TTC549 (cell line): Measurements from ENCODE around the gene GP1BA.
A peak's percentile ranks its signal among the peaks of the same experiment; 100 is the strongest.

Experiments used
- FAIRE-seq: peaks from 2 replicates; lab custom pipeline; 2012; peaks lifted over from hg19 to GRCh38; lab: Jason Lieb, UNC

GP1BA gene

DNA sequence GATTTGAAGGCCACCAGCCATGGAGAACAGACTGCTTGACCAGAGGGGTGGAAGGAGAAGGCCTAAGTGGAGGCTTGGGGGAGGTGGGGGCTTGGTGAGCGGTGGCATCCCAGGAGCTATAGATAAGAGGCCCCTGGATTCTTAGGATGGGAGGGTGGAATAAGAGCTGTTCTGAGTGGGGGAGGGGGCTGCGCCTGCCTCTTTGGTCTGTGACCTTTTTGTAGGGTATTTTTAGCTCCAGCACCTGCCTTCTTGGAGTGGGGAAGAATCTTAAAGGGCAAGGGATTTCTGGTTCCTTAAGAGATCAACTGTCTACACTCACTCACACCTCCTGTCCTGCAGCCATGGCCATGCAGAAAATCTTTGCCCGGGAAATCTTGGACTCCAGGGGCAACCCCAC lies 19.4 kb downstream of the GP1BA start:
- no peak for FAIRE-seq

DNA sequence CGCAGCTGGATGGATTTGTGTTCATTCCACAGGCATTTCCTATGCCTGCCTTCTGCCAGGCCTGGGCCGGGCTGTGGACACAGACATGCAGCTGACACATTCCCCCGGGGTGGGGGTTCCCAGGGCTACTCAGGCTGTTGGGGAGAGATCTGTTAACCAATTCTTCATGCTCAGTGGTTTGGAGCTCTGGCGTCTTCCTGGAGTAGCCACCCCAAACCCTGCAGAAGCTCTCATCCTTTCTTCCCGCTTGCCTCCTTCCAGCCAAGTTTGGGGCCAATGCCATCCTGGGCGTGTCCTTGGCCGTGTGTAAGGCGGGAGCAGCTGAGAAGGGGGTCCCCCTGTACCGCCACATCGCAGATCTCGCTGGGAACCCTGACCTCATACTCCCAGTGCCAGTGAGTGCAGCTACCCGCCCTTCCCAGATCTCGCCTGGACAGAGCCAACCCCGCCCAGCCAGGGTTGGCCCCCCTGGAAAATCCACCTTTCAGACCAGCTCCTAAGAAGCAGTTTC lies 21.4 kb downstream of the GP1BA start:
- no peak for FAIRE-seq

DNA sequence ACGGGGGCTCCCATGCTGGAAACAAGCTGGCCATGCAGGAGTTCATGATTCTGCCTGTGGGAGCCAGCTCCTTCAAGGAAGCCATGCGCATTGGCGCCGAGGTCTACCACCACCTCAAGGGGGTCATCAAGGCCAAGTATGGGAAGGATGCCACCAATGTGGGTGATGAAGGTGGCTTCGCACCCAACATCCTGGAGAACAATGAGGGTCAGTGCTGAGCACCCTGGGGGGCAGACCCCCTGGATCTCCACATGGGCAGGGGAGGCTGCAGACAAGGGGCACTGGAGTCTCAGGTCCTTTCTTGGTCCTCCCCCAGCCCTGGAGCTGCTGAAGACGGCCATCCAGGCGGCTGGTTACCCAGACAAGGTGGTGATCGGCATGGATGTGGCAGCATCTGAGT lies 23.0 kb downstream of the GP1BA start:
- FAIRE-seq = no peak

DNA sequence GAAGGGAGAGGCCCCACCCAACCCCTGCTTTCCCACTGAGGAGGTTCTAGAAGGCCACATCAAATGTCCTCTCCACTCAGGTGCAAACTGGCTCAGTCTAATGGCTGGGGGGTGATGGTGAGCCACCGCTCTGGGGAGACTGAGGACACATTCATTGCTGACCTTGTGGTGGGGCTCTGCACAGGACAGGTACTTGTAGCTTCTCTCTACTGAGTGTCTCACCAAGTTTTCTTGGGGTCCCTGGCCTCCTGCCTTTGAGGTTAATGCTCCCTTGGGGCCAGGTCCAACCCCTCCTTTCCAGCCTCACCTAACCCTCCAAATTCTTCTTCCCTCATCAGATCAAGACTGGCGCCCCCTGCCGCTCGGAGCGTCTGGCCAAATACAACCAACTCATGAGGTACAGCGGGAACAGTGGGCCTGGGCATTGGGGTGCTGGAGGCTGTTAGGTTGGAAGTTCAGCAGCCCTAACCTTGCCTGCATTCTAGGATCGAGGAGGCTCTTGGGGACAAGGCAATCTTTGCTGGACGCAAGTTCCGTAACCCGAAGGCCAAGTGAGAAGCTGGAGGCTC lies 24.5 kb downstream of the GP1BA start:
- no peak for FAIRE-seq

DNA sequence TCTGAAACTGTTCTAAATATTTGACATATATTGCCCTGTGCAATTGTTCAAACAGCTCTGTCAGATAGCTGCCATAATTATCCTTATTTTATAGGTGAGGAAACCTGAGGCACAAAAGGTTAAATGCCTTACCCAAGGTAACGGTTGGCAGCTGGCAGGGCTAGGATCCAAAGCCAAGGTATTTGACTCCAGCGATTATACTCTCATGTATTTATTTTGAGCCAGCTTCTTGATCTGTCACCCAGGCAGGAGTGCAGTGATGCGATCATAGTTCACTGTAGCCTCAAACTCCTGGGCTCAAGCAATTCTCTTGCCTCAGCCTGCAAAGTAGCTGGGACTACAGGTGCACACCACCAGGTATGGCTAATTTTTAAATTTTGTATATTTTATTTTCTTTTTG lies 26.0 kb downstream of the GP1BA start:
- FAIRE-seq = no peak

DNA sequence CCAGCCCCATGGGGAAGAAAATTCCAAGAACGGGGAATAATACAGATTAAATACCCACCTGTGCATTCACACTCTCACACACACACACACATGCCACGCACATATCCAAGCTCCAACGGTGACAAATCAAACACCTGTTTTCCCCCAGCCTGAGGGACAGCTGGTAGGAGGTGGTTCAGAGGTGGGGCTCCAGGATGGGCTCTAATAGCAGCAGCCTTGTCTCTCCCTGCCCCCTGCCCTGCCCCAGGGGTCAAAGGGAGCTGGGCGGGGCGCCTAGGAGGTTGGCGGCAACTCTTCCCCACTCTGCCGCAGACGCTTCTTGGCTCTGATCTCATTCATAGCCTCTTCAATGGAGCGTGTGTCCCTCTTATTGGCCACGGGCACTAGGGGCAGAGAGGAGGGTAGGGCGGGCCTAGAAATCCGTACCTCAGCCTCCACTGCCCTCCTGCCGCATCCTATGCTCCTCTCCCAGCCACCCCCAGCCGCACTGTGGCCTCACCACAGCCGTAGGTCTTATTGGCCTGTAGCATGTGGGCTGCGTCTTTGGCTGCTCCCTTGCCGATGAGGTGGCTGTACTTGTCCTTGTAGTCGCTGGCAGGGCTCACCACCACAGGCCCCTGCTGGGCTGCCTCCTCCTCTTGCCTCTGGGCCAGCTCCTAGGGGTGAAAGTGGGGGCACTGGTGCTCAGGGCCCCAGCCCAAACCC lies 27.3 kb downstream of the GP1BA start:
- no peak for FAIRE-seq

DNA sequence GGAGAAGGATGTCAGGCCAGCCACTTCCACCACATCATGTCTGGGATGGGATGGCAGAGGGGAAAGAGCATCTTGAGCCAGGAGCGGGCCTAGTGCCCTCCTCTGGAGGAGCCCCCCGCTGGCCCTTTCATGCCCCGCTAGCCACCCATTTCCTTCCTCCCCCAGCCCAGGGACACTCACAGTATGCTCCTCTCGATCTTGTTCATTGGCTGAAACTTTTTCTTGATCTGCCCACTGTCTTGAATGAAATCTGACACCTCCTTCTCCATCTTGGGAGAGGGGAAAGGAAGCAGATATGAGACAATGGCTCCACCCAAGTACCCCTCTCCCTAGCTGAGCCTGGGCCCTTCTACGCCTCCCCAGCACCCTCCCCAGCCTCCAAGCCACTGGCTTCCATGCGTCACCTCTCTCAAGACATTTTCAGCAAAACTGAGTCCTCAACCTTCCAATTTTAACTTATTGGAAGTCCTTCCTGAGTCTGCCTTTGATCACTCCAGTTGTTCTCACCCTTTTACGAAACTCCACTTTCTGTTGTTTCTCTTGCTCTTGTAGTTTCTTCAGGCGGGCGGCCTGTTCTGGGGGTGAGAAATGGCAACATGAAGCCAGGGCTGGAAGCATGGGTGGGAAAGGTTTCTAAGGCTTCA lies 28.3 kb downstream of the GP1BA start:
- FAIRE-seq = no peak

DNA sequence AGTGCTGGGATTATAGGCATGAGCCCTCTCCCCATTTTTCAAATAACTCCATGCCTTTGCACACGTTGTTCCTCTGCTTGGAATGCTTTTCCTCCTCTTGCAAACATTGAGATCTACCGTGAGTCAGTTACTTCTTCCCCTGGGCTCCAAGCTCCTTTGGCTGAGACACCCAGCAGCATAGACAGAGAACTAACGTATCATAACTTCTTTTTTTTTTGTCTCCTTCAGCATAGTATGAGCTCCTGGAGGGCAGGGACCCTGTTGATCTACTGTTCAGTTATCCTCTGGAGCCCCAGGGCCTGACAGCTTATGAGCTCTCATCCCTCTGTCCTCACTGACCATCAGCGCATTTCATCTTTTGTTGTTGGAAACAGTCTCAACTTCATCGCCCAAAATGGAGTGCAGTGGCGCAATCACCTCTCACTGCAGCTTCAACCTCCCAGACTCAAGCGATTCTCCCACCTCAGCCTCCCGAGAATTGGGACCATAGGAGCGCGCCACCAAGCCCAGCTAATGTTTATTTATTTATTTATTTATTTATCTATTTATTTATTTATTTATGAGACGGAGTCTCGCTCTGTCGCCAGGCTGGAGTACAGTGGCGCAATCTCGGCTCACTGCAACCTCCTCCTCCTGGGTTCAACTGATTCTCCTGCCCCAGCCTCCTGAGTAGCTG lies 33.4 kb downstream of the GP1BA start:
- no peak for FAIRE-seq

DNA sequence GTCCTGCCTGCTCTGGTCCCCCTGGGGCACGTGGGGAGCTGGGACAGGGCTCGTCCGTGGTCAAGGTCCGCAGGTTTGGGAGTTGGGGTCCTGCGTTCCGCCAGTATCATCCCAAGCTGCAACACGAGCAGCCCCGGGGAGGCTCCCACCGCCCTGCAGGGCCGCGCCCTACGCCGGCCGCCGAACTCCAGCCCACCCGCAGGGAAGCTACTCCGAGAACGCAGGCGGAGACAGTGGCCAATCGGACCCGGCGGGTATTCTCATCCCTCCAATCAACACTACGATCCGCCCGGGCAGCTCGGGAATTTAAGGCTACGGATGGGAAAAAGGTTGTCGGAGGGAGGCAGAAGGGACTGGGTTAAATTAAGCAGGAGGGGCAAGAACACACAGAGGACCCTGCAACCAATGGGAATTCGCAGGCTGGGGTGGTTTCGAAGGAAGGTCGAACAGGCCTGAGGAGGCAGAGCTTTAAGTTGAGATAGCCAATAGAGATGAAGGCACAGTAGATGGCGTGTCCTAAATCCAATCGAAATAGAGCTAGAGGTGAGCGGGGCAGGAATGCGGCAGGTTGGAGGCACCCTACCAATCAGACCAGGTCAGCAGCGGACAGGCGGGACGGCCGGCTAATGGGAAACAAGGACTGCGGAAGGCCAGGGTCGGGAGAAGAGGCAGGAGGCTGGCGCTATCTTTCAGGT lies 34.9 kb downstream of the GP1BA start:
- peak; percentile 99 for FAIRE-seq

DNA sequence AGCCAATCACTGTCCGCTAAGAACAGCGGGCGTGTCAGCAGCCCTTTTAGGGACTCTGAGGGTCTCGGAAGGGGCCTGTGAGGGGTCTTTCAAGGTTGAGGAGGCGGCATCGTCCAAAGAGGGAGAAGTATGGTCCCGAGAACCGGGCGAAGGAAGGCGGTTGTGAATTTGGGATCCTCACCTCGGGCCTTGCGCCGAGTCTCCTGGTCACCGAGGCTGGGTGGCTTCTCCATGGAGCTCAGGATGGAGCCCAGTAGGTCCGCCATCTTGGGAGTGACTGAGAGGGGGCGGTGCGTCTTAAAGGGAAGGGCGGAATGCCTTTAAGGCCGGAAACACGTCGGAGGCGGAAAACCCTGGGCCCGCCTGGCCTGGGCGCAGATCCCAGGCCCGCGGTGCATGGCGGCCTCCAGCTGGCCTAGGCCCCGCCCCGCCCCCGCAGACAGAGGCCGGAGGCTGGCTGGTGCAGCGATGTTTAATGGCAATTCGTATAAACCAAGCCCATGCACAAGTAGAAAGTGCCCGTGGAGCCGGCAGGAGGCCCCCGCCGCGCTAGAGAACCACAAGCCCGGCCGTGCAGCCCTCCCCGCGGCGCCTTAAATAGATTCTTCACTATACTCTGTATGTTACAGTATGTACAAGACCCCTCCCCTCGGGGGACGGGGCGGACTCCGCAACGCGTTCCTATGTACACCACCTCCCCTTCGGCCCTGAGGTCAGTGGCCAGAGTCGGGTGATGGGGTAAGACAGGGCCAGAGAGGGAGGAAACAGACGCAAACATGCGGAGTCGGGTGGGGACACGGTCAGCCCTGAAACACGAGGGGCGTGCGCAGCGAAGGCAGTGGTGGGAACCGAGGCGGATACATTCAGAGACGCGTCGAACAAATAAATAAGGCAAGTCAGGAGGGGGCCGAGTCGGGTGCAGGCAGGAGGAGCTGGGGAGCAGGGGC lies 35.7 kb downstream of the GP1BA start, which contains the start of gene SPAG7:
SPAG7 (minus strand) TSS at position 279 of the 947 bp plus-strand sequence; CDS start at position 266, 13 bp downstream.
- FAIRE-seq = peak; percentile 63

DNA sequence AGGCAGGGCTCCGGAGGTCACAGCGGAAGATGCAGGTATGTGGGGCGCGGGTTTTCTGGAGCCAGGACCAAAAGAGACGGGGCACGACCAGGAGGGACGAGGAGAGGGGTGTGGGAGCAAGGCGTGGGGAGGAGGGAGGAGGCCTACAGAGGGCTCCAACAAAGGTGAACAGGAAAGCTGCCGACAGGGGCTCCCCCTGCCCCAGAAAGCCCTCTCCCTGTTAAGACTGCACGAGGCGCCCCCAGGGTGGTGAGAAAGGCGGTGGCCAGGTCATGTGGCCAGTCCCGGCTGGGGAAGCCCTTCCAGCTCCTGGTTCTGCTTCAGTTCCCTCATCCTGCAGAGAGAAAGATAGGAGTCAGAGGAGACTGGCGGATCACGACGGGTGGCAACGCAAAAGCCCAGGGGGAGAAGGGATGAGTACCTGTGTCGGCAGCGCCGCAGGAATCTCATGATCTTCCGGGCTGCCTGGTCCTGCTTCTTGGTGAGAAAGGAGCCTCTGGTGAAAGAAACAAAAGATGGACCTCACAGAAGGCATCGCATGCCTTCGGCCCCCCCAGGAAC lies 36.5 kb downstream of the GP1BA start:
- FAIRE-seq = no peak

DNA sequence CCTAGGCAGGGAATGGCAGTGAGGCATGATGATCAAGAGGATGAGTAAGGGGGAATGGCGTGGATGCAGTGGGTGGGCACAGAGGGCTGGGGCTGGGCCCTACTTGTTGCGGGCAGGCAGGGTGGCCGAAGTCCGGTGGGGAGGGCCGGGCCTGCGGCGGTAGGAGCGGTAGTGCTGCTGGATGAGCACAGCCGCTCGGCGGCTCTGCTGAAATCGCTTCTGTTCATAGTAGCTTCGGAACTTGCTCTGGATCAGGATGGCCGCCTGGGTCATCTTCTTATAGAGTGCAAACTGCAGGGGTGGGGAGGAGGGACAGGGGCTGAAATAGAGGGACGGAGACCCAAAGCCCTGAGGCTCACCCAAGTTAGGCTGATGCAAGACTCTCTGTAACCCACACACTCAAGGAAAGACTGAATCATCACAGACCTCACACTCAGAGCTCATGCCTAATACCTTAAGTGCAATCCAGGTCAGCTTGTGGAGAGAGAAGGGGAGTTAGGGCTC lies 37.0 kb downstream of the GP1BA start:
- FAIRE-seq = no peak

DNA sequence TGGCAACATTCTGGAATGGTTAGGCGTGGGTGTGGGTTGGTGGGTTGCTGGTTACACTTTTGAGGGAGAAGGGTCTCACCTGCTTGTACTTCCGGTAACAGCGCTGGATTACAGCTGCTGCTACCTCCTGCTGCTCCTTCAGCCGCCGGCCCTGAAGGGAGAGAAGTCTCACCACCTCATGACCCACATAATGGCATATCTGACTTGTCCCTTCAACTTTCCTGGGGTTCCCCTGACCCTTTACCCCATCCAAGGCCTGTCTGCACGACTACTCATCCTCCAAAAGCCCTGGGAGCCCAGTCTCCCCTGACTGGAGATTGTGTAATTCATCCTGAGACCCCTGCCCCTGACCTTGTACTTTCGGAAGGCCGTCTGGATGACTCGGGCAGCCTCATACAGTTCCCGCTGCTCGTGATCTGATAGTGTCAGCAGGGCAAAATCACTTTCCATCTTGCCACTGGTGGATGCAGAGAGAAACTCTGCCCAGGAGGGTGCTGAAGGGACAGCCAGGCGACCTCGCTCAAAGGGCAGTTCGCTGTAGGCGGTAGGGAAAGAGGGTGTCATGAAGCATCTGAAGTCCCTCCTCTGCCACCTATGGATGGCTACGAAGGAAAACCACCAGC lies 37.6 kb downstream of the GP1BA start:
- FAIRE-seq = no peak

DNA sequence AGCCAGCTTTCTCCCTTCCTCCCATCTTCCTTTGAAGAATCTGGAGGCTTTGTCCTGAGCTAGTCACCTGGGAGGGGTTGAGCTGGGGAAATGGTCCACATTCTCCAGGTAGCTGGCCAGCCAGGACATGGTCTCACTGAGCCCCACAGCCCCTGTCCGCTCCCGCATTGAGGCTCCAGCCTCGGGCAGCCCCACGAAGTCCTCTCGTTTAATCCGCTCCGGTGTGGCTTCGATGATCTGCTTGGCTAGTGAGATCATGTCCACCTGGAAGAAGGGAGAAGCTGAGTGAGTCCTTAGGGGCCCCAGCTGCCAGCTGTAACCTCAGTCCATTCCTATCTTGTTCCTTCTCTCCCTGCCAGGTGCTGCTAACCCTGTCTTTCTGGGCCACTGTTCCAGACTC lies 38.2 kb downstream of the GP1BA start:
- no peak for FAIRE-seq

DNA sequence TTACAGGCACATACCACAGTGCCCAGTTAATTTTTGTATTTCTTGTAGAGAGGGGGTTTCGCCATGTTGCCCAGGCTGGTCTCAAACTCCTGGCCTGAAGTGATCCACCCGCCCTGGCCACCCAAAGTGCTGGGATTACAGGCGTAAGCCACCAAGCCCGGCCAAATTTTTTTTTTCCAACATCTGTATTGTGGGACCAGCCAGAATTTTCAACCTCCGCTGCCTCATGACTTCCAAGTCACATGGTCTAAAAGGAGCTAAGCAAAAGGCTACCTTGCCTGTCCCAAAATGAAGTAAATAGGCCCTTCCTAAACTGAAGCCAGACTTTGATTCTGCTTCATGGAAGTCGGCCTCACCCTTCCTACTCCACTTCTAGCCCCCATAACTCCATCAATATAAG lies 39.7 kb downstream of the GP1BA start:
- no peak for FAIRE-seq

DNA sequence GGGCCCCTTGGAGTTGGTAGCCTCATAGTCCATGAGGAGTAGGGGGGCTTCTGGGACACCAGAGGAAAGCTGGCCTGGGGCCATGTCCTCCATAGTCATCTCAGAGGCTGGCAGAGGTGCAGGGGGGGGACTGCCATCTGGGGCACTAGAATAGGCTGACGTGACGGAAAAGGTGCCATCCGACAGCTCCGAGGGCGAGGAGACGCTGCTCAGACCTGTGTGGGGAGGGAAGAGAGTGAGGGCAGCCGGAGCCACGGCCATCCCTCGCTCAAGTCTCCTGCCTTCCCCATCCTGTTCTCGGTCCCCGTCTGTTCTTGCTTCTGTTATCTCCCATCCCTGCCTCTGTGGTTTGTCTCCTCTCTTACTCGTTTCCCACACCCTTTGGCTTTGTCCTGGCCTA lies 40.2 kb downstream of the GP1BA start:
- no peak for FAIRE-seq

DNA sequence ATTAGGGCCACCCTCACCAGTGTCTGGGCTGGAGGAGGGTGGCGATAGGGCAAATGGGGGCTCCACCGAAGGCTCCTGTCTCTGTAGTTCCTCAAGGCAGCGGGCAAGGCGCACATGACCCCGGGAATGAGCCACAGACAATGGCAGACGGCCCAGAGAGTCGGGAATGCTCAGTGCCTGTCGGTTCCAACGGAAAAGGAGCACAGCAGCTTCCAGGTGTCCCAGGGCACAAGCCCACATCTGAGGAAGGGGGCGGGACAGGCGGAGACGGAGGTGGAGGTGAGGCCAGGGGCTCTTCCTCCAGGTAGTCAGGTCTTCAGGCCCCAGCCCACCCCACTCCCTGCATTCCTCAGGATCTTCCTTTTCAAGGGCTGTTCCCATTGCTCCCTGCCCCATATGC lies 40.7 kb downstream of the GP1BA start:
- no peak for FAIRE-seq

DNA sequence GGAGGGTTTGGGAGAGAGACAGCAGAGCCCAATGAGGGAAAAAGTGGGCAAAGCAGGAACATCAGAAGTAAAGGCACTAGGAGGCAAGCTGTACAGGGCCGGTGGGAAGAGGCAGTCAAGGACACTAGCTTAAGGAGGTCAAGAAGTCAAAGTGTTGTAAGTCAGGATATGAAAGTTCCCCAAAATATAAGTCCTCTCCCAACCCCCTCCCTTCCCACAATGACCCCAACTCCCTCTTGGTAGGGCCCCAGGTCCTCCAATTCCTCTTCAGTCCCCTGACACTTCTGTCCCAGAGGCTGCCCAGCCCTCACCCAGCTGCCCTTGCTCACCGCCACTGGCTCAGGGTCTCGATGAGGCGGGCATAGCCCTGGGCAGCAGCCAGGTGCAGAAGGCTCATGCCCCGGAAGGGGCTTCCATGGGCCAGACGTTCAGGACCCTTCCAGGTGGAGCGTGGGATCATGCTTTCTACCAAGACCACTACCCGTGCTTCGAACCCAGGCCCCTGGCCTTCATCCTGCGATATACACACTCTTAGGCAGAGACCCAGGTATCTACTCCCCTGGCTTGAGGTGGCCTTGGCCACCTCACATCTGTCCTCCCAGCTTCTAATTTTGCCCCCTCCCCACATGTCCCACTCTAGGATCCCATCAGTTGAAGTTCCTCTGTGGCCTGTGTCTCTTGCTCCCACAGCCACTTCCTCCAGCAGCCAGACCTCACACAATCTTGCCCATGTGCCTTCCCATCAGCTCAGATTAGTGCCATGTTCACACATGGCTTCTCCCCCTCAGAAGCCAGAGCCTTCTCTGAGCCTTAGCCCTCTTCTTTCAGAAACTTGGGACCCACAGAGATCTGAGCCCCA lies 41.4 kb downstream of the GP1BA start:
- no peak for FAIRE-seq

DNA sequence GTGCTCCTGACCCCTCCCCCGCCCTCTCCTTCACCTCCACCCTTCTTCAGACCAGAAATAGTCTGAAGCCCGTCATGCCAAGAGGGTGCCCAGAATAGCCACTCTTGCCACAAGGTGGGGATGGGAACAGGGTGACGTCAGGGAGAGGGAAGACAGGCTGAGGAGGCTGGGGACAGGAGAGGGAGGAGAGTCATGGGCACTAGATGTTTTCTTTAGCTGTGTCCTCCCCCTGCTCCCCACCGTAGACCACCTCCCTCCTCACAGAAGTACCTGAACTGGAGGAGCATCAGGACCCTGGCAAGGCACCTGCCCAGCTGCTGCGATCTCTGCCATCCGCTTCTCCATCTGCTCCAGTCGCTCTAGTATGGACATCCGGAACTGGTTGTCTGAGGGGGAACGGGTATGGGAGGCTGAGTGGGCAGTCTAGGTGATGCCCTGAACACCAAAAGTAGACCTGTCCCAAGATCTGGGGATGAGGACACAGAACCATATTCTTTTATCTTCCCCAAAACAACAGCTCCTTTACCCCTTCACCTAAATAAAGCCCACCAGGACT lies 42.1 kb downstream of the GP1BA start:
- no peak for FAIRE-seq
